HG03520 (cell line): ENCODE data around the gene MGAT3.

Source experiments
- ATAC-seq: cut with Tn5 transposase; IDR thresholded peaks from one replicate; pipeline ENCODE4 v1.9.1; 2021; ENCODE audit warnings: mild to moderate bottlenecking, moderate library complexity; ENCODE audit not compliant: unreplicated experiment

Gene MGAT3

DNA sequence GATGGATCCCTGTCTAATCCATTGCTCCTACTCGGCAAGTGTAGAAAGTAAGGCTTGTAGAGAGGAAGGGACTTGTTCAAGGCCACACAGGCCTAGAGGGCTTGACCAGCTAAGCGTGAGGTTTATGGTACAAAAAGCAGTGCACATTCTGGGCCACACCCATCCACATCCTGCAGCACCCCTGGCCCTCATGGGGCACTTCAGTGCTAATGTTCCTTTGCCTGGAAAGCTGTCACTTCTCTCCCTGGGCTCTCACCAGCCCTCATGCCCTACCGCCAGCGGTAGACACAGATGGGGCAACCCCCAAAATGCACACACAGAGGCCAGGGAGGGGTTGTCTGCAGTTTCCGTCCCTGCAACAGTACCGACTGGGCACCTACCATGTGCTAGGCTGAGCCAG, 7.1 kb upstream of the MGAT3 start:
- ATAC-seq: no peak

DNA sequence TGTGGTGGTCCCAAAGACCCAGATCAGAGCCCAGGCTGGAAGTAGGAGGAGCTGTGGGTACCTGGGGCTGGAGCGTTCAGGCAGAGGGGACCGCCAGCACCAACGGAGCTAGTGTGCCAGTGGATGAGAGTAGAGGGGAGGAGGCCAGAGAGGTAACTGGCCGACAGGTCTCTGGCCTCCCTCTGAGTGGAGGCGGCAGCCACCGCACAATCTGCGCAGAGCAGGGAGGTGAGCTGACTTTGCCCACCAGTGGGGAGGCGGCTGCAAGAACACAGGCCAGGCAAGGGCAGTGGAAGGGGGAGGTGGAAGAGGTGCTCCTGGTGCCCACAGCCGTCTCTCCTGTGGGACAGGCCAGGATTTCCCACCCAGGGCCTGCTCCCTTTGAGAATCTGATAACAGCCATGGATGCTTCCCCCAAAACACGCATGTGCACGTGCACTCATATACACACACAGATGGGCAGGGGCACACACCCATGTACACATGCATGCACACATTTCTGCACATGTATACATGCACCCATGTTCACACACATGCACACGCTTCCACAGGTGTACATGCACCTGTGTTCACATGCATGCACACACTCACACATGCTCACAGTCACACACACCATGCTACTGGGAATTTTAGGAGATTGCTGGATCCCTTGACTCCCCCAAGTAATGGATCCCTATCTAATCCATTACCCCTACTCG, 6.4 kb upstream of the MGAT3 start:
- ATAC-seq: no peak

DNA sequence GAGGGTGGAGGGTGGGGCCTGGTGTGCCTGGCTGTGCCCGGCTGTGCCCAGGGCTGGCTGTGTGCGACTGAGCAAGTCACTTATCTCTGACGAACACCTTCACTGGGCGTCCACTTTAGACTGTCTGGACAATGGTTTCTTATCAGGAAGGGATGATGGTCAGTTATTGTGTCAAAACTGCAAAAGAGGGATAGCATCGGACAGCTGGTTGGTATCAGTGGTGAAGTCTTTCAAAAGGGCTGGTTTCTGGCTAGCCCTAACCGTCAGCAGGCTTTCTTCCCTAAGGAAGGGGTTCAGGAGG, 4.1 kb upstream of the MGAT3 start:
- ATAC-seq: no peak

DNA sequence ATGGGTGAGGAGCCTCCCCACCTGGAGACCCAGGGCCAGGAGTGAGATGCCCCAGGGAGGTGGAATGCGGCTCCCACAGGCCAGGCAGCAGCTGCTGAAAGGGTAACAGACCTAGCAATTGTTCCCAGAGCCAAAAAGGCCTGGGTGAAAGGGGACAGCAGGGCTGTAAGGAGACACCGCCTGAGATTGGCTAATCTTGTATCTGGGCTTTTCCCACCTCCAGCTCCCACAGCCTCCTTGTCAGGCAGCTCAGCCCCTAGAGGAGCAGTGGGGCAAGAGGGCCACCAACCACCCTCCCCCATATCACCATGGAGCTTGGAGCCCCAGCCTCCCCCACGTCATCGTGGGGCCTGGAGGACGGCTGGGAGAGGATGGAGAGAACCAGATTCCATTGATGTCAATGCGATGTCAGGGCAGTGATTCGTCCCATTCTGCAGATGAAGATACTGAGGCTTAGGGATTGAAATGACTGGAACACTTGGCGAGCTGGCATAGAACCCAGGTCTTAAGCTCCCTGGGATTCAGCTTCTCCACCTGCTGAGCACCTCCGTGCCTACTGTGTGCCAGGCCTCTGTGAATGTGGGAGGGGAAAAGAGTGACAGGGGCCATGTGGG, 2.9 kb upstream of the MGAT3 start:
- no peak for ATAC-seq

DNA sequence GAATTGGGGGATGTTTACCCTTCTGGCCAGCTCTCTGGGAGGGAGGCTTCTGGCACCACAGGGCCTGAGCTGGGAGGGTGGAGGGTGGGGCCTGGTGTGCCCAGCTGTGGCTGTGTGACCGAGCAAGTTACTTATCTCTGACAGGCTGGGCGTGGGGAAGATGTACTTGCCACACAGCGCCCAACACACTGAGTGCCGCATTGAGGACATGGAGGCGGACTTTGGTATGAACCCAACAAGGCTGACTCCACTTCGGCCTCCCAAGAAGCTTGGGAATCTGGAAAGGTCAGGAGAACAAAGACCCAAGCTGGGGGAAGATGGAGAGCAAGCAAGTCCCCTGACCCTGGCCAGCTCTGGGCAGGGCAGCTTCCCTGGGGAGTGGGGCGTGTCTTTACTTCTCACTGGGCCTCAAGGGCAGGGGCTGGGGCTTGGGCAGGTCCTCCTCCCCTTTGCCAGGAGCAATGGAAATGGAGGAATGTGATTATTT, 2.4 kb upstream of the MGAT3 start:
- no peak for ATAC-seq

DNA sequence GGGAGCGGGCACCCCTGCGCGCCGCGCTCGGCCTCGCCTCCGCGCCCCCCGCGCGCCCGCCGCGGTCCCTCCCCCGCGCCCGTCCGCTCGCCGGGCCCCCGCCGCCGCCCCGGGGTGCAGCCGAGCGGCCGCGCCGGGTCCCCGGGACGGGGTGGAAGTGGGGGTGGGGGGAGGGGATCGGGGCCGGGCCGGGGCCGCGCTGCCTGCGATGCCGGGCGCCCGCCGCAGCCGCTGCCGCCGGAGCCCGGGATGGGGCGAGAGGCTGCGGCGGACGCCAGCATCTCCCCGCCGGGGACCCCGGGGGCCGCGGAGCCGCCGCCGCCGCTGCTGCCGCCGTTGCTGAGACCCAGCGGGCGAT, 365 bp downstream of the MGAT3 start:
- no peak for ATAC-seq

DNA sequence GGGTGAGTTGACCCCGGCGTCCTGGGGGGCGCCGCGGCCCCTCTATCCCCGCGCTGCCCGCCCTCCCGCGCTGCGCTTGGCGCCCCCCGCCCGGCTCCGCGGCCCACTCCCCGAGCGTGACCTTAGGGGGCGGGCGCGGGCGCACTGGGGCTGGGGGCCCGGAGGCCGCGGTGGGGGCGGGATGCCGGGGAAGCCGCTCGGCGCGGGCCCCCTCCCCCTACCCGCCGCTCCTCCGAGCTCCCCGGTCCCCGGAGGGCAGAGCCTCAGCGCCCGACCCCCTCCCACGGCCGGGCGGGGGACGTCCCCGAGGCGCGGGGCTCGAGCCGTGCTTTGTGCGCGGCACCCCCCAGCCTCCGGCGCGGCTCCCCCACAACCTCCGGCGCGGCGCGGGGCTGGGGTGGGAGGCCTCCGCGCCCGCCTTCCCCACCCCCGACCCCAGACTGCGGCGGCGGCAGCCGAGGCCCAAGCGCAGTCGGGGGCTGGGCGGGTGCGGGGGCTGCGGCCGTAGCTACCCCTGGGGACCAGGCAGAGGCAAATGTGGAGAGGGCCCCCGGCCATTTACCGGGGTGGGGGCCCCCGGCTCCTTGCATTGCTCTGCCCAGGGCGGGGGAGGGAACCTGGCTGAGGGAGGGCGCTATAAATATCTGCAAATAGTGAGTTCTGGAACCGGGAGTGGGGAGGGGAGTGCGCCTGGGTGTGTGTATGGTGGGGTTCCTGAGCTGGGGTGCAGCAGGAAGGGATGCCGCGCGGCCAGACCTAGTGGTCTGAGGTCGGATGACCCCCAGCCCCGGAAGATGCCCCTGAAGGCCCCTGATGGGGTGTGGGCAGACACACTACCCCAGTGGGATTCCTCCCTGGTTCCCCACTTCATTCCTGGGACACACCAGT, 988 bp downstream of the MGAT3 start:
- no peak for ATAC-seq

DNA sequence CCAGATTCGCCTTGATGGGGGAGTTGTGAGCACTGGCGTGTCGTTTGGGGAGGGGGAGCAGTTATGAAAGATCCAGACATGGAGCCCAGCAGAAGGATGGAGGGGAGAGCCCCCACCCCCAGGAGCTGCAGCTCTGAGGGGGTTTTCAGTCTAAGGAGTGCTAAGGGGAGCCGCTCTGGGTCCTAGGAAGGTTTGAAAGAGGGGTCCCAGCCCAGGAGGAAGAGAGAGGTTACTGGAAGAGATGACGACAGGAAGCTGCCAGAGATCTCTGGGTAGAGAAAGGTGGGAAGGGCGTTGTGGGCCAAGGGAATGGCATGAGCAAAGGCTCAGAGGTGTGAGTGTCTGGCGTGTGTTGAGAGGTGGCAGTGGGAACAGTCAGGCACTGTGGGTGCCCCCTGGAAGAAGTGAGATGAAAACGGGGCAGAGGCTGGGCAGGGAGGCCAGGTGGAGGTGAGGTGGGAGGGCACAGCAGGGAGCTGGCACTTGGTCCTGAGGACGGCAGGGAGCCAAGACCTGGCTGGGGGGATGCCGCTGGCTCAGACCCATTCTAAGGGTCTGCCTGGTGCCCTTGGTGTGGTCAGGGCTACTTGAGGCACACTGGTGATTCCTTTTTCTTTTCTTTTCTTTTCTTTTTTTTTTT, 1.8 kb downstream of the MGAT3 start:
- no peak for ATAC-seq

DNA sequence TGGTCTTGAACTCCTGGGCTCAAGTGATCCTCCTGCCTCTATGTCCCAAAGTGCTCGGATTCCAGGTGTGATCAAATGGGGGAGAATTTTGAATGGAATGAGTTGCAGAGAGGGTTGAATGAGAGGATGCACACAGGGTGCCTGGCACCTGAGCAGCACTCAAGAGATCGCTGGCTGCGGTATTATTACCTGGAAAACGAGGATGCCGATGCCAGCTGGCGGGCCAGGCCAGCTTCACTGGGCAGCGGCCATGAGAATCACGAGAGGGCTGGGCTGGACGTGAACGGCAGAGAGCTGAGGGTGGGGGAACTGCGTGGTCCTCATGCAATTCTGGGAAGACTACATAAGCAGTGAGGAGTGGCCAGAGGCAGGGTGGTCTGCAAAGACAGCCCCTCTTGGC, 2.9 kb downstream of the MGAT3 start:
- ATAC-seq: no peak

DNA sequence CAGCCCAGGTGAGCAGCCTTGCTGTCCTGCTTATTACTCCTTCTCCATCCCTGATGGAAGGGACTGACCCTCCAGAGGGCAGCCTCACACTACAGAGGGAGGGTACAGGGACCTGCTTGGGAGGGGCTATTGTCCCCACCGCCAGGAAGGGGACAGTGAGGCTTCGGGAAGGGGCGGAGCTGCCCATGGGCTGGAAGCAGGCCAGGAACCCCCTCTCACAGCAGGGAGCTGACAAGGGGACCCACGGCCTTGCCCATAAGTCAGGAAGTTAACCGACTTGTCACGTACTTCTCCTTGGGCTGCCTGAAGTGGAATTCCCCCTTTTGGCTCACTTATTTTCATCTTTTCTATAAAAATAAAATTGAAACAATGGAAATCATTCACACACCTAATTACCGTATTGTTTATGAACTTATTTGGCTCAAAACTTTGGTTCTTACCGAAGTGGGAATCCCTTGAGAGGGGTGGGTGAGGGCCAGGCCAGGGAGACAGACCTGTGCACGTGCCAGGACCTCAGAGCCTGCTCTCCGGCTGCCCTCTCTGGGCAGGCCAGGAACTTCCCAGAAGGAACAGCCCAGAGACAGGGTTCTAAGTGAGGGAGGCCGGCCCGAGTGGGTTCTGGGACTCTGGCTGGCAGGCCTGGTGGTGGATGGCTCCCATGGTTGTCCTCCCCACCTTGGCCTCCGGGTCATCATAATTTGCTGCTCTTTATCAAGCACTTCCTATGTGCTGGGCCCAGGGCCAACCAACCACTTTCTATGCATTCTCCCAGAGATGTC, 5.8 kb downstream of the MGAT3 start:
- no peak for ATAC-seq

DNA sequence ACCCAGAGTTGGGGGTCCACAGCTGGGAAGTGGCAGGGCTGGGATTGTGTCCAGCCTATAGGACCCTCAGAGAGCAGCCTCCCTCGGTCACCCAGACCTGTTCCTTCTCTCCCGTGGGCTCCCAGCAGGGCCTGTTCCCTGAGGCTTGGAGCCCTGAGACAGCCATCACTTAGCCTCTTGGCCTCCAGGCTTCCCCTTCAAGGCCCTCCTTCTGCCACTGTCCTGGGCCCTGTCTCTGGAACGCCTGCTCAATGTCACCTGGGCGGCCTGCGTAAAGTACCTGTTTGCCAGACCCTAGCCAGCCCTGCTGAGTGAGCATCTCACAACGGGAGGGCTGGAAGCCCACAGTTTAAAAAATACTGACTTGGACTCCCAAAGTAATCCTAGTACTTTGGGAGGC, 6.5 kb downstream of the MGAT3 start:
- ATAC-seq: no peak

DNA sequence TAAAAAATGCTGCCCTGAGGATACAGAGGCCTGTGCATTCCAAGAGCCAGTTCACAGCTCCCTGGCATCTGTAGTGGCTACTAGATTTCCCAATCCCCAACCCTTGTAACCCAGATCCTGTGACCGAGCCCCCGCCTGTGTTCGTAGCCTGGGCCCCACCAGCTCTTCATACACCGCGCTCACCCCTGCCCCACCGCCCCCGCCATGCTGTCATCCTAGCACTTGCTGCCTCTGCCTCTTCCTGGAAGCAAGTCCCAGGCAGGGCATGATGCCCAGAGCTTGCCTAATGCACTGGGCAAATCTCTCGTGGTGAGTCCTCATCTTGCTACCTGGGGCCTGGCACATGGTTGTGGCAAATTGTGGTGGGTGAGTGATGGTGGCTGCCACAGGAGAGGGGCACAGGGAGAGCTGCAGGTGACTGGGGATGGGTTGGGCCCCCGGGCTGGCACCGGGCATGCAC, 7.1 kb downstream of the MGAT3 start:
- no peak for ATAC-seq

DNA sequence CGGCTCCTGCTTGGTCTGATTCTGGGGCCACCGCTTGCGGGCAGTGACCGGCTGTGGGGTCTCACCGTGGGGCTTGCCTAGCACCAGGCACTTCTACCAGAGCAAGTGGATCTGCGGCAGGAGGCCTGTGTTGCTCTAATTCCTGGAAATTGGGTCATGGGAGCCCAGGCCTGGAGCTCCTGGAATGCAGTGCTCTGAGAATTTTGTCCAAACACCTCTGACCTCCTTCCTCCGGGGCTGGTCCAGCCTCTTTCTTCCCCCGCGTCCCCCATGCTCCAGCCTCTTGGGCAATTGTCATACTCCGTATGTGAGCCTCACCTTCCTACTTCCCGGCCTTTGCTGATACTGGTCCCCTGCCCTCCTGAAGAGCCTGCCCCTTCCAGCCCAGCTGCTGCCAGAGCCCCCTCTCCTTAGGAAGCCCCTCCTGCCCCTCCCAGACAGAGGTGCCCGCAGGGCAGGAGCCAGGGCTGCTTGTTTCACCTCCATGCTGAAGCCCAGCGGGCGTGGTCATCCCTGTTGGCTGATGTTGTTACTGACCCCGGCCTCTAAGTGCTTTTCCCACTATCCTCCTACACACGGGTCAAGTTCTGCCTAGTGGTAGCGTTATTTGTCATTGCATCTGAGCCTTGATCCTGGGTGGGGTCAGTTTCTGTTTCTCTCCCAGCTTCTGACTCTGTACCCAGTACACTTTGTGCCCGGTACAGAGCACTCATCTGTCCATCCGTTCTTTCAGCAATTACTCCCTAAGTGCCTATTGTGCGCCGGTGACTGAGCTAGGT, 9.6 kb downstream of the MGAT3 start:
- no peak for ATAC-seq

DNA sequence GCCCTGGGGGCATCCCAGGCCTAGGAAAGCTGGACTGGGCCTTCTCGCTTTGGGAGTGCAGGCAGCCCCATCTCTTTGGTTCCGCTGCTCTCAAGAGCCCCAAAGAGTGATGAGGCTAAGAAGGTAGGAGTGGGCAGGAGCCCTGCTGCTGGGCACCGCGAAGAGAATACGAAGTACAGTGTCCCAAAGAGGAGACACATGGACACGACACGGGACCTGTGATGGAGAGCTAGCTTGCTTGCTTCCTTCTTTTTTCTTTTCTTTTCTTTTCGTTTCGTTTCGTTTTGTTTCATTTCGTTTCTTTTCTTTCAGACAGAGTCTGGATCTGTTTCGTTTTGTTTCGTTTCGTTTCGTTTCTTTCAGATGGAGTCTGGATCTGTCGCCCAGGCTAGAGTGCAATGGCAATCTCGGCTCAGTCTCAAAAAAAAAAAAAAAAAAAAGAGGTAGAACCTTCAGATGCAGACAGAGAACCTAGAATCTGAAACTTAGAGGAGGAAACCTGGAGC, 10.6 kb downstream of the MGAT3 start:
- no peak for ATAC-seq

DNA sequence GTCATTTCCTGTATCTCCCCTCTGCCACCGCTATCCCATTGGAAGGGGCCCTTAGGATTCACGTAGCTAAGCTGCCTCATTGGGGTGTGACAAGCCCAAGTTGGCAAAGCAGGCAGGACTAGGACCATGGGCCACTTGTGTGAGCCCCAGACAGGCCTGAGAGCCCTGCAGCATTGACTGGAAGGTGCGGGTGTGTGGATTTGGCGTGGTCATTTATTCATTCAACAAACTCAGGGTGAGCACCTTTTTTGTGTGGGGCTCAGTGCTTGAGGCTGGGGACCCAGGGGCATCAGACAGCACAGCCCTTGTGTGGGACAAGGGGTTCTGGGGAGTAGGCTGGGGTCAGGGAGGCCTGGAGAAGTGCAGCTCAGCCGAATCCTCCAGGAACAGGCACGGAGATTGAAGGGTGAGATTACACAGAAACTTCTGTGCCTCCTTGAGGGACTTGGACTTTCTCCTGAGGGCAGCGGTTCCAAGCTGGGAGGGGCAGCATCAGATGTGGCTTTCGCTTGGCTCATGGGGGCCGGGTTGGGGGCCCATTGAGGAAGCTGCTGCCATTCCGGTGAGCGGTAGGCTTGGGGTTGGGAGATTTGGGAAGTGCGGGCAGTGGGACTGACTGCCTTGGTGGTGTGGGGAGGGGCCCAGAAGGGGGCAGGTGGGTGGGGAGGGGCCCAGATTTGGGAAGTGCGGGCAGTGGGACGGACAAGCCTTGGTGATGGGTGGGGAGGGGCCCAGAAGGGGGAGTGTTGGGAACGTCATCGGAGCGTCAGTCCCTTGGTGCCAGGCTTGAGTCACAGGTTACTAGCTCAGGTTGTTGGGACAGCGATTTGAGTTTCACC, 11.9 kb downstream of the MGAT3 start:
- no peak for ATAC-seq

DNA sequence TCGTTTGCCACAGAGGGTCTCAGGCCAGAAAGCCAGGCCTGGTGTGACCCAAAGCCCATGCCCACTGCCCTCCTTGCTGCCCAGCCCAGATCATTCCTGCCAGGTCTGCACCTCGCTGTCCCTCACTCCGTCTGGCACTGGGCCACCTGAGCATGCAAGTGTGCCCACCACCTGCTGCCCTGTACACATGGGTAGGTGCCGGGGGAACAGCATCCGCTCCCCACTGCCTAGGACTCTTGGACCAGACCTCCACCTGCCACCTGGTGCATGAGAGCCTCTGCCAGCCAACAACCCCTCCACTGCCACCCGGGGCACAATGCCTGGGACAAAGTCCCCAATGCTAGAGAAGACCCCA, 12.5 kb downstream of the MGAT3 start:
- no peak for ATAC-seq

DNA sequence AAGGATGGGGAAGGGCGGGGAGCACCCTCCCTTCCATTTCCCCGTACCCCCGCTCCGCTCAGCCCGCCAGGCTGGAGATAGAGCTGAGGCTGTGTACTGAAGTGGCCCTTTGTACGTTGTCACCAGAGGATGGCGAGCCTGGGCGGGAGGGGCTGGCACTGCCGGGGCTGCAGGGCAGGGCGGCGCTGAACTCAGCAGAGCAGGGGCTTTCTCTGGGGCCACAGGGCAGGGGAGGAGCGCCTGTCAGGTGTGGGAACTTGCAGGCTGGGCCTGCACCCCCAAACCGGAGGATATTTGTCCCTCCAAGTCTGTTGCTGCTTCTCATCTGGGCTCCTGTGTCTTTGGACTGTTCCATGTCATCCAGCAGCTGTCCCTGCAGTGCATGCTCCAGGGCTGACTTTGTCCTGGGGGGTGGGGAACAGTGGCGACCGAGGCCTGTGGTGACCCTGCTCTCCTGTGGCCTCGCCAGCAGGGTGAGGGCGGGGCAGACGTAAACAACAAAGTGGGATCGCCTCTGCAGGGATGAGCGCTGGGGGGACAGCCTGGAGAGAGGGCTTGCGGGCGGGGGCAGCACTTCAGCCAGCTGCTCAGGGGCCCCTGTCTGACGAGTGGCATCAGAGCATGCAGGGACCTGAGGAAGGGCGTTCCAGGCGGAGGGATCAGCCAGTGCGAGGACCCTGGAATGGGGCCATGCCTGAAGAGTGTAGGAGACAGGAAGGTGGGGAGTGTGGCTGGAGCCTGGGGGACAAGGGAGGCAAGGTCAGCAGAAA, 13.1 kb downstream of the MGAT3 start:
- no peak for ATAC-seq
